CD4-positive, alpha-beta T cell treated with Interleukin-6 for 4 hours (primary cell): ENCODE data around the gene USH1C.

Source experiments
- DNase-seq: peaks from one replicate; pipeline ENCODE4 v3.0.0-alpha.2; 2020; ENCODE audit warnings: mixed read lengths

Gene USH1C

GRCh38 chr11:17498058-17498457, 46.2 kb downstream of the USH1C start:
- no peak for DNase-seq

- DNase-seq, result no peak
Observed at GRCh38 chr11:17496406-17496805, 47.8 kb downstream of the USH1C start.

- DNase-seq, result no peak
Observed at GRCh38 chr11:17494019-17494418, 50.2 kb downstream of the USH1C start.

- no peak for DNase-seq
Observed at GRCh38 chr11:17490938-17491337, 53.3 kb downstream of the USH1C start.

GRCh38 chr11:17490232-17490631, 54.0 kb downstream of the USH1C start:
- no peak for DNase-seq

- no peak for DNase-seq
Observed at GRCh38 chr11:17489751-17490150, 54.5 kb downstream of the USH1C start.

- no peak for DNase-seq
Observed at GRCh38 chr11:17488563-17488962, 55.7 kb downstream of the USH1C start.

GRCh38 chr11:17486646-17487045, 57.6 kb downstream of the USH1C start:
- no peak for DNase-seq

GRCh38 chr11:17483505-17483904, 60.7 kb downstream of the USH1C start:
- no peak for DNase-seq

GRCh38 chr11:17481905-17482304, 62.3 kb downstream of the USH1C start:
- no peak for DNase-seq

GRCh38 chr11:17479284-17480214, 64.7 kb downstream of the USH1C start:
- DNase-seq, result no peak

GRCh38 chr11:17478070-17478469, 66.1 kb downstream of the USH1C start:
- DNase-seq, result no peak

GRCh38 chr11:17477361-17477760, 66.9 kb downstream of the USH1C start:
- DNase-seq, result no peak

- no peak for DNase-seq
Observed at GRCh38 chr11:17477084-17477333, 67.2 kb downstream of the USH1C start.

- no peak for DNase-seq
Observed at GRCh38 chr11:17476317-17477083, 67.7 kb downstream of the USH1C start, which contains the start of gene ABCC8. ABCC8 (minus strand) TSS chr11:17476845; CDS start chr11:17476776, 69 bp downstream.

GRCh38 chr11:17475666-17476316, 68.4 kb downstream of the USH1C start:
- DNase-seq, result no peak

GRCh38 chr11:17473071-17473744, 71.0 kb downstream of the USH1C start:
- DNase-seq, result no peak

- no peak for DNase-seq
Observed at GRCh38 chr11:17472467-17472866, 71.7 kb downstream of the USH1C start.

- no peak for DNase-seq
Observed at GRCh38 chr11:17471501-17471900, 72.7 kb downstream of the USH1C start.

GRCh38 chr11:17469998-17470397, 74.2 kb downstream of the USH1C start:
- no peak for DNase-seq

- DNase-seq, result no peak
Observed at GRCh38 chr11:17468122-17468521, 76.1 kb downstream of the USH1C start.

- DNase-seq, result no peak
Observed at GRCh38 chr11:17463546-17464174, 80.6 kb downstream of the USH1C start.

GRCh38 chr11:17462940-17463339, 81.3 kb downstream of the USH1C start:
- no peak for DNase-seq
